ENCODE measurements around the gene ACO1.

- TF ChIP-seq CTCF (IDR thresholded peaks at IDR 0.05; ENCODE audit: insufficient read depth, low read length, poor library complexity, severe bottlenecking): no peak
- TF ChIP-seq EZH2phosphoT487 (conservative IDR thresholded peaks at IDR 0.05; ENCODE audit: low read length): no peak
Observed at GRCh38 chr9:32502464-32502863, 118.0 kb downstream of the ACO1 start.
